ENCODE measurements around the gene FAM171A1.

DNA sequence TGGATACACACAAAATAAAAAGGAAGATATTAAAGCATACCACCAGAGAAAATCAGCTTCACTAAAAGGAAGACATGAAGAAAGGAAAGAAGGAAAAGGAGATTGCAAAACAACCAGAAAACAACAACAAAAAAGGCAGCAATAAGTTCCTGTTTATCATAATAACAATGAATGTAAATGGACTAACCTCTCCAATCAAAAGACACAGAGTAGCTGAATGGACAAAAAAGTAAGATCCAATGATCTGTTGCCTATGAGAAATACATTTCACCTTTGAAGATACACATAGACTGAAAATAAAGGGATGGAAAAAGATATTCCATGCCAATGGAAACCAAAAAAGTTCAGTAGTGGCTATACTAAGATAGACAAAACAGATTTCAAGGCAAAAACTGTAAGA lies 30.3 kb upstream of the FAM171A1 start:
- no peak for TF ChIP-seq EZH2 (IDR thresholded peaks at IDR 0.05; ENCODE audit: borderline replicate concordance, insufficient read depth, low read depth, low read length, poor library complexity, severe bottlenecking)
- TF ChIP-seq, protein P1, sequence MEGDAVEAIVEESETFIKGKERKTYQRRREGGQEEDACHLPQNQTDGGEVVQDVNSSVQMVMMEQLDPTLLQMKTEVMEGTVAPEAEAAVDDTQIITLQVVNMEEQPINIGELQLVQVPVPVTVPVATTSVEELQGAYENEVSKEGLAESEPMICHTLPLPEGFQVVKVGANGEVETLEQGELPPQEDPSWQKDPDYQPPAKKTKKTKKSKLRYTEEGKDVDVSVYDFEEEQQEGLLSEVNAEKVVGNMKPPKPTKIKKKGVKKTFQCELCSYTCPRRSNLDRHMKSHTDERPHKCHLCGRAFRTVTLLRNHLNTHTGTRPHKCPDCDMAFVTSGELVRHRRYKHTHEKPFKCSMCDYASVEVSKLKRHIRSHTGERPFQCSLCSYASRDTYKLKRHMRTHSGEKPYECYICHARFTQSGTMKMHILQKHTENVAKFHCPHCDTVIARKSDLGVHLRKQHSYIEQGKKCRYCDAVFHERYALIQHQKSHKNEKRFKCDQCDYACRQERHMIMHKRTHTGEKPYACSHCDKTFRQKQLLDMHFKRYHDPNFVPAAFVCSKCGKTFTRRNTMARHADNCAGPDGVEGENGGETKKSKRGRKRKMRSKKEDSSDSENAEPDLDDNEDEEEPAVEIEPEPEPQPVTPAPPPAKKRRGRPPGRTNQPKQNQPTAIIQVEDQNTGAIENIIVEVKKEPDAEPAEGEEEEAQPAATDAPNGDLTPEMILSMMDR (IDR thresholded peaks at IDR 0.05) = no peak
